IMR-90 (cell line): ENCODE data around the gene CEP43. TPM values are rescaled to one million over a fixed set of nuclear protein-coding genes. Genes with fewer than 3 reads are reported as not detected.

Experiments used
- ATAC-seq: fragments of 200-7000 bp; cut with Tn5 transposase; 2 replicates; pipeline ENCODE4 v1.9.1; 2020; ENCODE audit warnings: low read depth, mild to moderate bottlenecking, moderate library complexity
- BruUV-seq: library from RNA; stranded (reverse); fragments of 400-500 nt; replicated peaks from 2 replicates; lab custom pipeline; 2021; lab: Mats Ljungman, UMichigan
- CTCF ChIA-PET: fragments of 300-600 bp; formaldehyde crosslinking; extraction: SDS; loops from one replicate; lab custom pipeline; 2021; ENCODE audit warnings: antibody characterized with exemption; lab: Yijun Ruan, JAX
- POLR2A ChIA-PET: fragments of 300-600 bp; sonication (Branson Sonifier 250); formaldehyde crosslinking; loops from one replicate; lab custom pipeline; 2022; ENCODE audit warnings: antibody characterized with exemption; ENCODE audit not compliant: unreplicated experiment; lab: Charles Lee
- DNase-seq: peaks from one replicate; pipeline ENCODE4 v3.0.0; 2013
- H2AFZ ChIP-seq: replicated peaks from 2 replicates; pipeline ENCODE3; 2013; ENCODE audit warnings: low read length, mild to moderate bottlenecking; ENCODE audit not compliant: poor library complexity
- H2AK5ac ChIP-seq: 2 replicates; pipeline ENCODE4 v1.6.1; 2013; ENCODE audit warnings: low read depth, low read length, inconsistent platforms
- H2AK9ac ChIP-seq: replicated peaks from 2 replicates; pipeline ENCODE3; 2013; ENCODE audit warnings: mild to moderate bottlenecking, low read depth, low read length, moderate library complexity; ENCODE audit not compliant: poor library complexity
- H2BK120ac ChIP-seq: 2 replicates; pipeline ENCODE4 v1.6.1; 2013; ENCODE audit warnings: low read depth, low read length, inconsistent platforms
- H2BK15ac ChIP-seq: 3 replicates; pipeline ENCODE4 v1.6.1; 2013; ENCODE audit warnings: low read depth, low read length, inconsistent platforms
- H2BK20ac ChIP-seq: 2 replicates; pipeline ENCODE4 v1.6.1; 2013; ENCODE audit warnings: low read depth, mild to moderate bottlenecking, inconsistent platforms, low read length, moderate library complexity
- H2BK5ac ChIP-seq: 2 replicates; pipeline ENCODE4 v1.6.1; 2013; ENCODE audit warnings: mild to moderate bottlenecking, low read depth, low read length, inconsistent platforms; ENCODE audit not compliant: poor library complexity, severe bottlenecking
- H3K14ac ChIP-seq: replicated peaks from 2 replicates; pipeline ENCODE4 v1.6.1; 2013; ENCODE audit warnings: low read depth, low read length, inconsistent platforms
- H3K18ac ChIP-seq: 2 replicates; pipeline ENCODE4 v1.6.1; 2013; ENCODE audit warnings: low read depth, low read length, control low read depth
- H3K23ac ChIP-seq: 2 replicates; pipeline ENCODE4 v1.6.1; 2013; ENCODE audit warnings: low read depth, low read length, inconsistent platforms
- H3K27ac ChIP-seq: 2 replicates; pipeline ENCODE4 v1.5.1; 2013; ENCODE audit warnings: mild to moderate bottlenecking, control low read depth, low read length; ENCODE audit not compliant: insufficient read depth
- H3K27me3 ChIP-seq: 2 replicates; pipeline ENCODE4 v1.6.1; 2013; ENCODE audit warnings: low read length; ENCODE audit not compliant: control insufficient read depth, insufficient read depth
- H3K36me3 ChIP-seq: 2 replicates; pipeline ENCODE4 v1.6.1; 2013; ENCODE audit warnings: low read length, mixed read lengths; ENCODE audit not compliant: control insufficient read depth, insufficient read depth
- H3K4ac ChIP-seq: 2 replicates; pipeline ENCODE4 v1.6.1; 2013; ENCODE audit warnings: low read depth, low read length, inconsistent platforms
- H3K4me1 ChIP-seq: 2 replicates; pipeline ENCODE4 v1.6.1; 2013; ENCODE audit warnings: low read length, mixed read lengths; ENCODE audit not compliant: control insufficient read depth, insufficient read depth
- H3K4me2 ChIP-seq: 2 replicates; pipeline ENCODE4 v1.6.1; 2013; ENCODE audit warnings: low read depth, mild to moderate bottlenecking, control low read depth, low read length, moderate library complexity
- H3K4me3 ChIP-seq: 2 replicates; pipeline ENCODE4 v1.5.1; 2013; ENCODE audit warnings: low read depth, mild to moderate bottlenecking, control low read depth, low read length, moderate library complexity; ENCODE audit not compliant: insufficient read depth
- H3K56ac ChIP-seq: 2 replicates; pipeline ENCODE4 v1.6.1; 2013; ENCODE audit warnings: low read length, inconsistent platforms; ENCODE audit not compliant: insufficient read depth; ENCODE audit errors: extremely low read depth
- H3K79me1 ChIP-seq, 2 experiments: 2 replicates each; pipeline ENCODE4 v1.6.1; 2013; ENCODE audit warnings: low read length in 2 of 2, inconsistent platforms in 1 of 2, low read depth in 1 of 2
- H3K9ac ChIP-seq: 2 replicates; pipeline ENCODE4 v1.6.1; 2013; ENCODE audit warnings: low read depth, low read length, control low read depth
- H3K9me1 ChIP-seq: 2 replicates; pipeline ENCODE4 v1.6.1; 2013; ENCODE audit warnings: low read length, inconsistent platforms; ENCODE audit not compliant: insufficient read depth
- H3K9me3 ChIP-seq: 2 replicates; pipeline ENCODE4 v1.6.1; 2013; ENCODE audit warnings: low read length; ENCODE audit not compliant: control insufficient read depth, insufficient read depth
- H4K20me1 ChIP-seq: 2 replicates; pipeline ENCODE4 v1.6.1; 2013; ENCODE audit warnings: low read length, inconsistent platforms; ENCODE audit not compliant: insufficient read depth
- H4K5ac ChIP-seq: 2 replicates; pipeline ENCODE4 v1.6.1; 2013; ENCODE audit warnings: mild to moderate bottlenecking, low read depth, low read length, control low read depth
- H4K8ac ChIP-seq, 2 experiments: 2 replicates each; pipeline ENCODE4 v1.6.1; 2013; ENCODE audit warnings: low read depth in 2 of 2, low read length in 2 of 2, control low read depth in 1 of 2, inconsistent platforms in 1 of 2
- H4K91ac ChIP-seq: 2 replicates; pipeline ENCODE4 v1.6.1; 2013; ENCODE audit warnings: low read depth, low read length, inconsistent platforms; ENCODE audit not compliant: insufficient read depth
- BHLHE40 ChIP-seq: fragments of 150-350 bp; IDR thresholded peaks from 2 replicates; pipeline ENCODE4 v1.6.1; 2016; ENCODE audit warnings: mild to moderate bottlenecking, low read depth, low read length
- CEBPB ChIP-seq: IDR thresholded peaks from 2 replicates; pipeline ENCODE4 v1.6.1; 2012; ENCODE audit warnings: low read depth, low read length, improper control_type of control experiment
- CHD1 ChIP-seq: IDR thresholded peaks from 2 replicates; pipeline ENCODE4 v1.6.1; 2012; ENCODE audit warnings: low read depth, low read length, improper control_type of control experiment
- ELK1 ChIP-seq: fragments of 150-350 bp; IDR thresholded peaks from 2 replicates; pipeline ENCODE4 v1.6.1; 2016; ENCODE audit warnings: low read depth, mild to moderate bottlenecking, low read length, moderate library complexity, borderline replicate concordance
- FOS ChIP-seq: fragments of 150-350 bp; IDR thresholded peaks from 2 replicates; pipeline ENCODE4 v1.6.1; 2016; ENCODE audit warnings: low read depth, low read length
- MAFK ChIP-seq: IDR thresholded peaks from 2 replicates; pipeline ENCODE4 v1.6.1; 2012; ENCODE audit warnings: low read depth, low read length, improper control_type of control experiment
- MAZ ChIP-seq: IDR thresholded peaks from 2 replicates; pipeline ENCODE4 v1.6.1; 2012; ENCODE audit warnings: low read depth, mild to moderate bottlenecking, low read length, improper control_type of control experiment, moderate library complexity, borderline replicate concordance
- MXI1 ChIP-seq: IDR thresholded peaks from 2 replicates; pipeline ENCODE4 v1.6.1; 2012; ENCODE audit warnings: low read depth, mild to moderate bottlenecking, low read length, moderate library complexity, borderline replicate concordance
- NFE2L2 ChIP-seq: fragments of 150-350 bp; IDR thresholded peaks from 2 replicates; pipeline ENCODE4 v1.6.1; 2016; ENCODE audit warnings: low read depth, mild to moderate bottlenecking, low read length
- POLR2A ChIP-seq: IDR thresholded peaks from 2 replicates; pipeline ENCODE4 v1.6.1; 2012; ENCODE audit warnings: mild to moderate bottlenecking, low read depth, low read length
- RAD21 ChIP-seq: IDR thresholded peaks from 2 replicates; pipeline ENCODE4 v1.6.1; 2012; ENCODE audit warnings: low read length, improper control_type of control experiment
- RFX5 ChIP-seq: IDR thresholded peaks from 2 replicates; pipeline ENCODE4 v1.8.0; 2012; ENCODE audit warnings: low read depth, mild to moderate bottlenecking, low read length, moderate library complexity
- SMC3 ChIP-seq: fragments of 150-350 bp; IDR thresholded peaks from 2 replicates; pipeline ENCODE4 v1.6.1; 2016; ENCODE audit warnings: low read depth, mild to moderate bottlenecking, antibody characterized with exemption, low read length, moderate library complexity
- WGBS, 2 experiments: methylation state at CpG; one replicate each; pipeline versions ENCODE4 v1.1.5 to v1.1.7; 2013; ENCODE audit warnings: missing lambda C conversion rate in 2 of 2; ENCODE audit not compliant: insufficient read length in 1 of 2; ENCODE audit errors: extremely low coverage in 2 of 2; 5-methylcytosine and 5-hydroxymethylcytosine counted together
- dilution Hi-C: fragments of 300-500 bp; cut with HindIII; formaldehyde crosslinking; loops from one replicate; pipeline ENCODE4 v1.14.3; 2018; ENCODE audit warnings: low sequenced_read_pairs; ENCODE audit not compliant: unreplicated experiment
- in situ Hi-C: fragments of 300-500 bp; cut with MboI; formaldehyde crosslinking; loops from 3 replicates; pipeline ENCODE4 v1.14.3; 2019; ENCODE audit warnings: low sequenced_read_pairs, inconsistent platforms, mixed read lengths
- intact Hi-C: fragments of 100-400 bp; cut with micrococcal nuclease; formaldehyde crosslinking; loops from 2 replicates; pipeline ENCODE4 v1.10.0; 2022
- polyA plus RNA-seq, 3 experiments: library from polyadenylated mRNA; depleted of rRNA; stranded (reverse); fragments of >200 nt; gene quantifications; 2 replicates each; pipeline ENCODE4 v1.2.3, GENCODE V29; 2012; ENCODE audit warnings: low replicate concordance in 1 of 3
- total RNA-seq: library from RNA; depleted of rRNA; stranded (reverse); fragments of >200 nt; gene quantifications from 2 replicates; pipeline ENCODE4 v1.2.3, GENCODE V29; 2012
- TF ChIP-seq, protein P1 (sequence below): fragments of 150-350 bp; IDR thresholded peaks from 2 replicates; pipeline ENCODE4 v1.6.1; 2017; ENCODE audit warnings: mild to moderate bottlenecking, antibody characterized with exemption, low read length, low read depth
- TF ChIP-seq, protein P2 (sequence below): conservative IDR thresholded peaks from 2 replicates; pipeline ENCODE4 v1.5.1; 2012; ENCODE audit warnings: mild to moderate bottlenecking, low read depth, low read length, improper control_type of control experiment

CEP43 gene
- total and polyA plus RNA-seq, 2 of the 4 experiments (the other 2 are of a cell fraction), result 8.6 to 10.7 TPM

DNA sequence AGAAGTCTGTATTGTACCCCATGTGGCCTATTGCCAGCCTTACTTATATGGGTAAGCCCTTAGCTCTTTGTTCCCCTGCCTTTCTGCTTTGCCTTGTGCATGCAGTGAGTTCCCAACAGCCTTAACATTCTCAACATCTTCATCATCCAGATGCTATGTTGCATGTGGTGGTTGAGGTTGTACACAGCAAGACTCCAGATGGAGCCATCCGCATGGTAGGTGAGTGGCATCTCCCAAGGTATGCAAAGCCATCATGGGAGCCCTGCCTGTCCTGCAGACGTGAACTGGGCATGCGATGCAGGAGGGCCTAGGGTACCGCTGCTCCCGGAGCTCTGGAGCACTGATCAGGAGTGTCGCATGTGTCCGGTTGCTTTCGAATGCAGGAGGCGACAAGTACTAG, 16.1 kb downstream of the CEP43 start:
- no peaks in the 10 kb centered on the region for H4K20me1 ChIP-seq
- no peak overlapping the region for H3K4me2 ChIP-seq
- no peak overlapping the region for H4K91ac ChIP-seq
- H2AK9ac ChIP-seq, result no peak overlapping the region
- H3K9me3 ChIP-seq, result no peaks in the 10 kb centered on the region
- H3K27me3 ChIP-seq, result no peaks in the 10 kb centered on the region
- no peak for TF ChIP-seq NFE2L2
- no peak for TF ChIP-seq ELK1
- no peak for TF ChIP-seq BHLHE40
- TF ChIP-seq FOS, result no peak
- no peak for TF ChIP-seq MAZ
- no peak for TF ChIP-seq MAFK
- no peak for TF ChIP-seq RAD21
- TF ChIP-seq, protein P1, sequence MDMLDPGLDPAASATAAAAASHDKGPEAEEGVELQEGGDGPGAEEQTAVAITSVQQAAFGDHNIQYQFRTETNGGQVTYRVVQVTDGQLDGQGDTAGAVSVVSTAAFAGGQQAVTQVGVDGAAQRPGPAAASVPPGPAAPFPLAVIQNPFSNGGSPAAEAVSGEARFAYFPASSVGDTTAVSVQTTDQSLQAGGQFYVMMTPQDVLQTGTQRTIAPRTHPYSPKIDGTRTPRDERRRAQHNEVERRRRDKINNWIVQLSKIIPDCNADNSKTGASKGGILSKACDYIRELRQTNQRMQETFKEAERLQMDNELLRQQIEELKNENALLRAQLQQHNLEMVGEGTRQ, result no peak
- TF ChIP-seq CHD1, result no peak
- TF ChIP-seq MXI1, result no peak
- TF ChIP-seq SMC3, result no peak
- no peak for TF ChIP-seq CEBPB
- TF ChIP-seq, protein P2, sequence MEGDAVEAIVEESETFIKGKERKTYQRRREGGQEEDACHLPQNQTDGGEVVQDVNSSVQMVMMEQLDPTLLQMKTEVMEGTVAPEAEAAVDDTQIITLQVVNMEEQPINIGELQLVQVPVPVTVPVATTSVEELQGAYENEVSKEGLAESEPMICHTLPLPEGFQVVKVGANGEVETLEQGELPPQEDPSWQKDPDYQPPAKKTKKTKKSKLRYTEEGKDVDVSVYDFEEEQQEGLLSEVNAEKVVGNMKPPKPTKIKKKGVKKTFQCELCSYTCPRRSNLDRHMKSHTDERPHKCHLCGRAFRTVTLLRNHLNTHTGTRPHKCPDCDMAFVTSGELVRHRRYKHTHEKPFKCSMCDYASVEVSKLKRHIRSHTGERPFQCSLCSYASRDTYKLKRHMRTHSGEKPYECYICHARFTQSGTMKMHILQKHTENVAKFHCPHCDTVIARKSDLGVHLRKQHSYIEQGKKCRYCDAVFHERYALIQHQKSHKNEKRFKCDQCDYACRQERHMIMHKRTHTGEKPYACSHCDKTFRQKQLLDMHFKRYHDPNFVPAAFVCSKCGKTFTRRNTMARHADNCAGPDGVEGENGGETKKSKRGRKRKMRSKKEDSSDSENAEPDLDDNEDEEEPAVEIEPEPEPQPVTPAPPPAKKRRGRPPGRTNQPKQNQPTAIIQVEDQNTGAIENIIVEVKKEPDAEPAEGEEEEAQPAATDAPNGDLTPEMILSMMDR, result no peak
- TF ChIP-seq POLR2A, result no peak
- TF ChIP-seq RFX5, result no peak
- H3K4ac ChIP-seq, result no peak overlapping the region
- dilution Hi-C loops (no loop called here), in situ Hi-C loops (no loop called here), intact Hi-C loops (no loop called here)
- H3K18ac ChIP-seq, result no peak overlapping the region
- no peak overlapping the region for H2BK15ac ChIP-seq
- no peak overlapping the region for H2BK20ac ChIP-seq
- H3K14ac ChIP-seq, result no peak overlapping the region
- H2BK5ac ChIP-seq, result no peak overlapping the region
- POLR2A ChIA-PET, result no interaction called here
- BruUV-seq, result no TSS peak
- CTCF ChIA-PET, result no interaction called here
- no peak overlapping the region for H2AK5ac ChIP-seq
- H3K9me1 ChIP-seq, result peaks cover 7% of the 10 kb centered on the region
- peaks cover 9% of the 10 kb centered on the region for H3K36me3 ChIP-seq
- no peak overlapping the region for H4K8ac ChIP-seq
- WGBS, 2 experiments, result no CpG with 5 or more reads among the region's 9 CpGs
- no peaks in the 10 kb centered on the region for H3K4me1 ChIP-seq
- H4K5ac ChIP-seq, result no peak overlapping the region
- no peak overlapping the region for H3K23ac ChIP-seq
- no peak overlapping the region for H3K27ac ChIP-seq
- no peak overlapping the region for H3K4me3 ChIP-seq
- no peak overlapping the region for H2AFZ ChIP-seq
- H3K56ac ChIP-seq, result no peak overlapping the region
- H2BK120ac ChIP-seq, result no peak overlapping the region
- no peak for DNase-seq
- ATAC-seq, result no peak
- H3K79me1 ChIP-seq, result peaks cover 3 to 9% of the 10 kb centered on the region in 2 experiments; a peak in 3 of 4 replicates
- H3K9ac ChIP-seq, result no peak overlapping the region
